Subcutaneous adipose tissue (tissue), 4 donors: Measurements from ENCODE around the gene SLC49A4. TPM values are rescaled to one million over a fixed set of nuclear protein-coding genes. Genes with fewer than 3 reads are reported as not detected.

Experiments
- CTCF ChIP-seq: fragments of 450-650 bp; IDR thresholded peaks from one replicate; pipeline ENCODE4 v1.5.1; 2016; ENCODE audit warnings: low read depth, mild to moderate bottlenecking, control low read depth, antibody characterized with exemption, moderate library complexity
- total RNA-seq, 4 donors: library from RNA; depleted of rRNA; stranded (reverse); fragments of >200 nt; gene quantifications; one replicate each; pipeline ENCODE4 v1.1.0, GENCODE V29; 2016

Gene SLC49A4
- total RNA-seq, 4 donors from 2014 or later = 21.1 to 27.1 (median 23.2) TPM

- no peak for TF ChIP-seq CTCF
These were observed 117.0 kb downstream of the SLC49A4 start for GRCh38 chr3:122911901-122912300.

DNA sequence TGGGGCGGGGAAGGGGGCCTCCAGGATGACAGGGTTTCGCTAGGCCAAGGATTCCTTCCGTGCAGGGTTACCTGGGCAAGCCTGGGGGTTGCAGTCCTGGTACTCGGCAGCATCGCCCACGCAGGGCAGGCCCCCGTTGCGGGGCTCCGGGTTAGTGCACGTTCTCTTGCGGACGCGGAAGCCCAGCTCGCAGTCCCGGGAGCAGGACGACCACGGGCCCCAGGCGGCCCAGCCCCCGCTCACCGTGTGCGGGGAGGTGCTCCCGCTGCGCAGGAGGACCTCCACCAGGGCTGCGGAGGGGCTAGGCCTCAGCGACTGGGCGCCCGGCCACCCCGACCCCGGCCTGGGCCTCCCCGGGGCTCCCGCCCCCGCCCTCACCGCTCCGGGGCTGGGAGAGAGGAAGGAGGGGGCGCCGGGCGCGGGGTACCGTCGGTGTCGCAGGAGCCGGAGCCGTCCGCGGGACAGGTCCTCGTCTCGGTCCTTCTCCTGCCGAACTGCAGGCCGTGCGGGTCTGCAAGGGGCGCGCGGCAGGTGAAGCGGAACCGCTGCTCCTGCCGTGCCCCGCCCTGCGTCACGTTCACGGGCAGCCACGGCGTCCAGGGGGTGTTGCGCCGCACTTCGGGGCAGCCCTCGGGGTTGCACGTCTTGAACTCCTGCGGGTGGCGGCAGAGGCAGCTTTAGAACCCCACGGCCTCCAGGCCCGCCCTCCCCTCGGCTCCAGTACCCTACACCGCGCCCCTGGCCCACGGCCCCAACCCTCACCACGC is 118.1 kb downstream of the SLC49A4 start:
- TF ChIP-seq CTCF = no peak

DNA sequence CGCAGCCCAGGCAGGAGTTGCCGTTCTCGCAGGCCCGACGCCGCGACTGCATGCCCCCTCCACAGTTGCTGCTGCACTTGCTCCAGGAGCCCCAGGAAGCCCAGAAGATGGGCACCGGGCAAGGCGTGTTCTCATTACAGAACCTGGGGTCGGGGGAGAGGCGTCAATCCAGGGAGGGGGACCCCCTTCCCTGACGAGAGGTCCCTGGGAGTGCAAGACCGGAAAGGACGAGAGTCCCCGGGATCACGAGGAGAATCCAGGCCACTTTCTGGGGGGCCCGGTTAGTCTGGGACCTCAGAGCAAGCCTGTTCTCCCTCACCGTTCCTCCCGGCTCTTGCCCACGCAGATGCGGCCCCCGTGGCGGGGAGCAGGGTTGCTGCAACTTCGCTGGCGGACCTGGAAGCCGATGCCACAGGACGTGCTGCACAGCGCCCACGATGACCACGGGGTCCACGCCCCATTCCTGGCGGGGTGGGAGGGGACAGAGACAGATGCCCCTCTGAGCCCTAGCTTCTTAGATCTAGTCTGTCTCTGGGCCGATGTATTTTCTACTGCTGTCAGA is 118.8 kb downstream of the SLC49A4 start:
- no peak for TF ChIP-seq CTCF

DNA sequence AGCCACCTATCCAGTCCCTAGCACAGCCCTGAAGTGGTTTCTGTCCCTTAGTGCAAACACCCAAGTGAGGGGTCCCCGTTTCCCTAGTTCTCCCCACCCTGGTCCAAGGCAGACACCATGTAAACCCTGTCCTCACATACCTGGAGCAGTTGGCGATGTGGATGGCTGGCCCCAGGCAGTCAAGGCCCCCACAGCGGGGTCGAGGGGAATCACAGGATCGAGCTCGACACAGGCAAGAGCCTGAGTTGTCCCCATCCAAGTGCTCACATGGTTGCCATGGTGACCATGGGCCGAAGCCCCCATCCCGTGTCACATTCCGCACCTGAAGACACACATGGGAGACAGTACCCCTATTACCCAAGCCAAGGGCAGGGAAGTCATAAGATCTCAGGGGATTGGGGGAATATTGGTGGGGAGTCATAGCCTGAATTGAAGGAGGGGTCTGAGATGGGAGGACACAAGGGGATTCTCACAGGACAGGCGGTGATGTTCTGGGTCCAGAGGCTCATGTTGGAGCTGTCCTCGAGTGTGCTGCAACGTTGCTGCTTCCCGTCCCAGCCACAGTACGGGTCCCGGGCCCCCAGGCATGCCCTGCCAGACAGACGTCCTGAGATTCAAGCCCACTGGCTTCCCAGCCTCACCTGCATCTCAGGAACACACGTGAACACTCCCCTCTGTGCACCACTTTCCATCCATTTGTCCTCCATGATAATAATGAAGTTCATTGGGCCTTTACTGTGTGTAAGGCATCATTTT is 120.6 kb downstream of the SLC49A4 start:
- no peak for TF ChIP-seq CTCF

DNA sequence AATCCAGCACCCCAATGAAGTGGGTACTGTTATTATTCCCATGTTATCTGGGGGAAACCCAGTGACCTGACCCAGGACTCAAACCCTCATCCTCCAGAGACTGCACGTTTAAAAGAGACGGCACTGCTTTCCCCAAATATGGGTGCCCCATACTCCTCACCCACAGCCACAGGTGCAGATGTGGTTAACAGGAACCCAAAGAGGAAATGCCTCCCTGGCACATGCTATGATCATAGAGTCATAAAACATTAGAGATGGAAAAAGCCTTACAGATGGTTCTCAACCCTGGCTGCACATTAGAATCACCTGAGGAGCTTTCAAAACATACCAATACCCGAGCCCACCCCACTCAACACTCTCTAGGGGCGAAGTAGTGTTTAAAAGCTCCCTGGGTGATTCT is 121.2 kb downstream of the SLC49A4 start:
- no peak for TF ChIP-seq CTCF

DNA sequence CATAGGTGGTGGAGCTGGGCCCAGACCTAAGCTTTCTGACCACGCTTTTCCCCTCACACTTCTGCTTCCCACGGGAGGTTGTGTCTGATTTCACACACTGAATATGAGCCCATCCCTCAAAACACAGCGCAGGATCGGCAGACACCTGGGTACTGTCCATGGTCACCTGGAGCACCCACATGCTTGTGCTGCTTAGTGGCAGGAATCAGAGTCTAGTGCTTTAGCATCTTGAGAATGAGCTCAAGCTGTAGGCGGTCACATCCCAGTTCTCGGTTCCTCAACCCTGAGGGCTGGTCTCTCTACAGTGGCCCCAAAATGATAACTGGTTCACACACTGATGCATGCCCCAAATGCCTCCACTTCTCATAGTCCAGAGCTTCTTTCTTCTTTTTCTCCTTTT is 121.7 kb downstream of the SLC49A4 start:
- TF ChIP-seq CTCF = no peak

DNA sequence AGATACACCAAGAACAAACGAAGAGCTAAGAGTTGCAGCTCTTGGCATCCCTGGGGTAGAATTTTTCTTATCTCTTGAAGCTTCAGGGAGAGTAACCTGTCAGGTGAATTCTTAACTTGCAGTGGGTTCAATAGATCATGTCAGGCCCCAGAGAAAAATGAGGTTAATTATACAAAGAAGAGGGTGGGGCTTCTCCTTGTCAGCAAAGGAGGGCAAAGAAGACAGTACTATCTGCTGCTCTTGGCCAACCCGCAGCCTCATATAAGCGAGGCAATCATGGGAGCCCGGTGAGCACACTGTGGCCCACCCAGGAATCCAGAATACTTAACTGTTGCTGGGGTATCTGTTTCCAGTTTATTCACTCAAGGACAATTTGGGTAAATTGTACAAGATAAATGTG is 122.5 kb downstream of the SLC49A4 start:
- no peak for TF ChIP-seq CTCF
